ENCODE results near the gene SSBP3.

- TF ChIP-seq POLR2AphosphoS5 (IDR thresholded peaks at IDR 0.05; ENCODE audit: low read depth), result no peak
- TF ChIP-seq CTCF (conservative IDR thresholded peaks at IDR 0.05; ENCODE audit: low read depth in 2 of 2), result no peak
- no peak for TF ChIP-seq REST (IDR thresholded peaks at IDR 0.05; ENCODE audit: unreplicated experiment)
Measured at GRCh38 chr1:54250670-54251069, 155.5 kb downstream of the SSBP3 start.
